ENCODE data around the gene TXK.

TXK gene

DNA sequence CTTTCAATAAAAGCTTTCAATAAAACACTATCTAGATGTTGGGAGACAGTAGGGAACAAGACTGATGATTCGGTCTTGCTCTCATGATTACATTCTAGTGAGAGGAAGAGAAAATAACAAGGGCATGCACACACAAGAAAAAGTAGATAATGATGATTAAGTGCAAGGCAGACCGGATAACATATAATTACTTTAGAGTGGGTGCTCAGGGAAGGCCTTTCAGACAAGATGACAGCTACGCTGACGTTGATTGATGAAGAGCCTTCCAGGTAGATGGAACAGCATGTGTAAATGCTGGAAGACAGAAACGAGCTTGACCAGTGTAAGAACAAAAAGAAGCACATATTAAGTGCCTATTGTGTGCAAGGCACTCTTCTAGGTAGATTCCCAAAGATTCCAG lies 43.4 kb downstream of the TXK start:
- TF ChIP-seq SIN3A (IDR thresholded peaks at IDR 0.05; ENCODE audit: borderline replicate concordance, insufficient read depth, low read length) (no peak), FOXP2 (optimal IDR thresholded peaks at IDR 0.05; ENCODE audit: borderline replicate concordance, extremely low read depth, extremely low read length, insufficient read depth) (no peak), POLR2AphosphoS5 (IDR thresholded peaks at IDR 0.05; ENCODE audit: low read depth, low read length) (no peak), TAF1 (IDR thresholded peaks at IDR 0.05; ENCODE audit: borderline replicate concordance, insufficient read depth, low read length) (no peak)
- TF ChIP-seq, protein P1, sequence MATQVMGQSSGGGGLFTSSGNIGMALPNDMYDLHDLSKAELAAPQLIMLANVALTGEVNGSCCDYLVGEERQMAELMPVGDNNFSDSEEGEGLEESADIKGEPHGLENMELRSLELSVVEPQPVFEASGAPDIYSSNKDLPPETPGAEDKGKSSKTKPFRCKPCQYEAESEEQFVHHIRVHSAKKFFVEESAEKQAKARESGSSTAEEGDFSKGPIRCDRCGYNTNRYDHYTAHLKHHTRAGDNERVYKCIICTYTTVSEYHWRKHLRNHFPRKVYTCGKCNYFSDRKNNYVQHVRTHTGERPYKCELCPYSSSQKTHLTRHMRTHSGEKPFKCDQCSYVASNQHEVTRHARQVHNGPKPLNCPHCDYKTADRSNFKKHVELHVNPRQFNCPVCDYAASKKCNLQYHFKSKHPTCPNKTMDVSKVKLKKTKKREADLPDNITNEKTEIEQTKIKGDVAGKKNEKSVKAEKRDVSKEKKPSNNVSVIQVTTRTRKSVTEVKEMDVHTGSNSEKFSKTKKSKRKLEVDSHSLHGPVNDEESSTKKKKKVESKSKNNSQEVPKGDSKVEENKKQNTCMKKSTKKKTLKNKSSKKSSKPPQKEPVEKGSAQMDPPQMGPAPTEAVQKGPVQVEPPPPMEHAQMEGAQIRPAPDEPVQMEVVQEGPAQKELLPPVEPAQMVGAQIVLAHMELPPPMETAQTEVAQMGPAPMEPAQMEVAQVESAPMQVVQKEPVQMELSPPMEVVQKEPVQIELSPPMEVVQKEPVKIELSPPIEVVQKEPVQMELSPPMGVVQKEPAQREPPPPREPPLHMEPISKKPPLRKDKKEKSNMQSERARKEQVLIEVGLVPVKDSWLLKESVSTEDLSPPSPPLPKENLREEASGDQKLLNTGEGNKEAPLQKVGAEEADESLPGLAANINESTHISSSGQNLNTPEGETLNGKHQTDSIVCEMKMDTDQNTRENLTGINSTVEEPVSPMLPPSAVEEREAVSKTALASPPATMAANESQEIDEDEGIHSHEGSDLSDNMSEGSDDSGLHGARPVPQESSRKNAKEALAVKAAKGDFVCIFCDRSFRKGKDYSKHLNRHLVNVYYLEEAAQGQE (IDR thresholded peaks at IDR 0.05; ENCODE audit: insufficient read depth in 1 of 2, low read depth in 2 of 2, low read length in 2 of 2) = no peak

DNA sequence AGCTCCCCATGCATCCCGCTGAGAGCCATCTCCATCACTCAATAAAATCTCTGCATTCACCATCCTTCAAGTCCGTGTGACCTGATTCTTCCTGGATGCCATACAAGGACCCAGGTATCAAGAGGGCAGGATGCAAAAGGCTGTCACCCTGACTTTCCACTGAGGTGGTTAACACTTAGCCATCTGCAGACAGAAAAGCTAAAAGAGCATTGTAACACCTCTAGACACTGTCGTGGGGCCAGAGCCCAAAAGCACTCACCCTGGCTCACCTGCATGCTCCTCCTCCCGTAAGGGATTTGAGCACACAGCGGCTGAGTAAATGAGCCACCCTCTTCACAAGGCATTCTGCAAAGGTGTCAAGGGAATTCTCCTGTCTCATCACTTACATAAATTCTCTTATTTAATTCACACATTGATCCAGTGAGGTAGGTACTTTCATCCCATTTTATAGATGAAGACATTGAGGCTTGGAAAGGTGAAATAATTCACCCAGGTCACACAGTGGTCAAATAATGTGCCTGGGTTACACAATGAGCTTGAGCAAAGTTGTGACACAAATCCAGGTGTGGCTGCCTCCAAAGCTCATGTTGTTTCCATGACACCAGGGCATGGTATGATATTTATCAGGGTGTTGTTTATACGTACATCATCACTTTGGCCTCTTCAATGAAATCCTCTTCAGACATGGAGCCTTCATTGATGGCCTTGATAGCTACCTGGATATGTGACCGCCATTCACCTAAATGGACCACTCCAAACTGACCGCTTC lies 48.0 kb downstream of the TXK start:
- TF ChIP-seq FOXP2 (optimal IDR thresholded peaks at IDR 0.05; ENCODE audit: borderline replicate concordance, extremely low read depth, extremely low read length, insufficient read depth) (no peak), POLR2AphosphoS5 (IDR thresholded peaks at IDR 0.05; ENCODE audit: low read depth, low read length) (no peak), TAF1 (IDR thresholded peaks at IDR 0.05; ENCODE audit: borderline replicate concordance, insufficient read depth, low read length) (no peak), SIN3A (IDR thresholded peaks at IDR 0.05; ENCODE audit: borderline replicate concordance, insufficient read depth, low read length) (no peak)
- TF ChIP-seq, protein P1 (IDR thresholded peaks at IDR 0.05; ENCODE audit: insufficient read depth in 1 of 2, low read depth in 2 of 2, low read length in 2 of 2) = no peak

DNA sequence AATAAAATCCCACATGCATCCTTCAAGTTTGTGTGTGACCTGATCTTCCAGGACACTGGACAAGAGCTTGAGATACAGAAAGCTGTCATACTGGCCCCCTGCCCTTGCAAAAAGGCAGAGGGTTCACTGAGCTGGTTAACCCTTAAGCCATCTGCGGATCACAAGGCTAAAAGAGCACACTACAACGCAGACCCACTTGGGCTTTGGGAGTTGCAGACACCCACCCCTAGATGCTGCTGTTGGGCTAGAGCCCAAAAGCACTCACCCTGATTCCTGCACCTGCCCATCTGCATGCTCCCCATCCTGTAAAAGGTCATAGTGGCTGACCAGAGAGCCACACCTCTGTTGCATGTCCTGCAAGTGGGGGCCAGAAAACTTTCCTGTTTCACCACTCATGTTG lies 51.1 kb downstream of the TXK start:
- no peak for TF ChIP-seq SIN3A (IDR thresholded peaks at IDR 0.05; ENCODE audit: borderline replicate concordance, insufficient read depth, low read length)
- no peak for TF ChIP-seq TAF1 (IDR thresholded peaks at IDR 0.05; ENCODE audit: borderline replicate concordance, insufficient read depth, low read length)
- TF ChIP-seq POLR2AphosphoS5 (IDR thresholded peaks at IDR 0.05; ENCODE audit: low read depth, low read length) = no peak
- TF ChIP-seq, protein P1 (IDR thresholded peaks at IDR 0.05; ENCODE audit: insufficient read depth in 1 of 2, low read depth in 2 of 2, low read length in 2 of 2) = no peak
- TF ChIP-seq FOXP2 (optimal IDR thresholded peaks at IDR 0.05; ENCODE audit: borderline replicate concordance, extremely low read depth, extremely low read length, insufficient read depth) = no peak

DNA sequence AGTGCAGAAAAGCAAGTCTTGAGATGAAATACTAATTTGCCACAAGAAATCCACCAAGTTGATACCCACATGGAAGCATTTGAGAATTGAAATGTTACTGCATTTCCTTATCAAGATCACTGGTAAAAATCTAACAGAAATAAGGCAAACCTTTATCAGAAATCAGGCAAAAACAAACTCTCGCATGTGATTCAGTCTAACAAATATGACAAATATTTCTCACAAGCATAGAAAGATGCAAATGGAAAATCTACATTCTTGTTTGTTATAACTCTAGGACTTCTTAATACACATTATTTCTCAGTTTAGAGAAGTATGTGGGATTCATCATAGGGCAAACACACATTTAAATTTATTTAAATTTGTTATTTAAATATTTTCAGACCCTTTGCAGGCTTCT lies 52.9 kb downstream of the TXK start:
- no peak for TF ChIP-seq POLR2AphosphoS5 (IDR thresholded peaks at IDR 0.05; ENCODE audit: low read depth, low read length)
- no peak for TF ChIP-seq SIN3A (IDR thresholded peaks at IDR 0.05; ENCODE audit: borderline replicate concordance, insufficient read depth, low read length)
- TF ChIP-seq TAF1 (IDR thresholded peaks at IDR 0.05; ENCODE audit: borderline replicate concordance, insufficient read depth, low read length) = no peak
- TF ChIP-seq, protein P1 (IDR thresholded peaks at IDR 0.05; ENCODE audit: insufficient read depth in 1 of 2, low read depth in 2 of 2, low read length in 2 of 2) = no peak
- TF ChIP-seq FOXP2 (optimal IDR thresholded peaks at IDR 0.05; ENCODE audit: borderline replicate concordance, extremely low read depth, extremely low read length, insufficient read depth) = no peak

Measured in PFSK-1 (cell line).